Neural cell (in vitro differentiated cells): ENCODE data around the gene UBA5.

Experiments used
- EZH2 ChIP-seq: fragments of 200-600, 300-800 bp; shearing (Covaris generic), sonication (generic); IDR thresholded peaks from 2 replicates; pipeline ENCODE4 v1.6.1; 2014; ENCODE audit warnings: antibody characterized with exemption, low read length, borderline replicate concordance, mild to moderate bottlenecking; ENCODE audit not compliant: insufficient read depth, poor library complexity, severe bottlenecking
- TF ChIP-seq, protein P1 (sequence below): fragments of 450-650 bp; IDR thresholded peaks from 2 replicates; pipeline ENCODE4 v1.5.1; 2014; ENCODE audit warnings: antibody characterized with exemption, mild to moderate bottlenecking, moderate library complexity; ENCODE audit not compliant: poor library complexity, severe bottlenecking

DNA sequence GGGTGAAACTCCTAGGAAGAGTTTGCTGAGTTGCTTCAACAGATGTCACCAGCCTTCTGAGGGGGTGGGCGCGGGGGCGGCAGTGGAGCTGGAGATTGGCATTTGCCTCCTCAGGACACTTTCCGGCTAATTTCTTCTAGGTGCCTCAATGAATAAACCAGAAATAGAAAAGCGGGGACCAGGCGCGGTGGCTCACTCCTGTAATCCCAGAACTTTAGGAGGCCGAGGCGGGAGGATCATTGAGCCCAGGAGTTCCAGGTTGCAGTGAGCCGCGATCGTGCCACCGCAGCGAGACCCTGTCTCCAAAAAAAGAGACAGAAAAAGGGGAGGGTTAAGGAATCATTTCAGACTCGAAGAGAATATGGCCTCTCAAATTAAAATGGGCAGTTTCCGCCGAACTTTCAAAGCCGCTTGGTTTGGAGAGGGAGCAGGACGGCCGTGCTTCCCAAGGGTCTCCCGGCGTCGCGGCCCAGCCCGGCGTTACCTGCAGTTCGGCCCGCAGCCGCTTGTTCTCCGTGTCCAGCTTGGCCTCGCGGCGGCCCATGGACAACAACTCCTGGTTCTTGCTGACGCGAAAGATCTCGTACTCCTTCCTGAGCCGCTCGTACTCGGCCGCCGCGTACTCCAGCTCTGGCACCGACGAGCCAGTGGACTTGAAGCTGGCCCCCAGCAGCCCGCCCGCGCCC is 61.5 kb downstream of the UBA5 start:
- no peak for TF ChIP-seq EZH2
- TF ChIP-seq, protein P1, sequence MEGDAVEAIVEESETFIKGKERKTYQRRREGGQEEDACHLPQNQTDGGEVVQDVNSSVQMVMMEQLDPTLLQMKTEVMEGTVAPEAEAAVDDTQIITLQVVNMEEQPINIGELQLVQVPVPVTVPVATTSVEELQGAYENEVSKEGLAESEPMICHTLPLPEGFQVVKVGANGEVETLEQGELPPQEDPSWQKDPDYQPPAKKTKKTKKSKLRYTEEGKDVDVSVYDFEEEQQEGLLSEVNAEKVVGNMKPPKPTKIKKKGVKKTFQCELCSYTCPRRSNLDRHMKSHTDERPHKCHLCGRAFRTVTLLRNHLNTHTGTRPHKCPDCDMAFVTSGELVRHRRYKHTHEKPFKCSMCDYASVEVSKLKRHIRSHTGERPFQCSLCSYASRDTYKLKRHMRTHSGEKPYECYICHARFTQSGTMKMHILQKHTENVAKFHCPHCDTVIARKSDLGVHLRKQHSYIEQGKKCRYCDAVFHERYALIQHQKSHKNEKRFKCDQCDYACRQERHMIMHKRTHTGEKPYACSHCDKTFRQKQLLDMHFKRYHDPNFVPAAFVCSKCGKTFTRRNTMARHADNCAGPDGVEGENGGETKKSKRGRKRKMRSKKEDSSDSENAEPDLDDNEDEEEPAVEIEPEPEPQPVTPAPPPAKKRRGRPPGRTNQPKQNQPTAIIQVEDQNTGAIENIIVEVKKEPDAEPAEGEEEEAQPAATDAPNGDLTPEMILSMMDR: peak; percentile 44
